ENCODE results near the gene ABHD2. TPM values are rescaled to one million over a fixed set of nuclear protein-coding genes. Genes with fewer than 3 reads are reported as not detected.
A peak's percentile ranks its signal among the peaks of the same experiment; 100 is the strongest.
"Not testable (repeated sequence)": the region's sequence is repeated elsewhere in the genome, so short reads cannot be mapped to it uniquely, and the experiment has no call there.

ABHD2 gene
- total RNA-seq, 1 donor from 2014 or later = 68.2 TPM

DNA sequence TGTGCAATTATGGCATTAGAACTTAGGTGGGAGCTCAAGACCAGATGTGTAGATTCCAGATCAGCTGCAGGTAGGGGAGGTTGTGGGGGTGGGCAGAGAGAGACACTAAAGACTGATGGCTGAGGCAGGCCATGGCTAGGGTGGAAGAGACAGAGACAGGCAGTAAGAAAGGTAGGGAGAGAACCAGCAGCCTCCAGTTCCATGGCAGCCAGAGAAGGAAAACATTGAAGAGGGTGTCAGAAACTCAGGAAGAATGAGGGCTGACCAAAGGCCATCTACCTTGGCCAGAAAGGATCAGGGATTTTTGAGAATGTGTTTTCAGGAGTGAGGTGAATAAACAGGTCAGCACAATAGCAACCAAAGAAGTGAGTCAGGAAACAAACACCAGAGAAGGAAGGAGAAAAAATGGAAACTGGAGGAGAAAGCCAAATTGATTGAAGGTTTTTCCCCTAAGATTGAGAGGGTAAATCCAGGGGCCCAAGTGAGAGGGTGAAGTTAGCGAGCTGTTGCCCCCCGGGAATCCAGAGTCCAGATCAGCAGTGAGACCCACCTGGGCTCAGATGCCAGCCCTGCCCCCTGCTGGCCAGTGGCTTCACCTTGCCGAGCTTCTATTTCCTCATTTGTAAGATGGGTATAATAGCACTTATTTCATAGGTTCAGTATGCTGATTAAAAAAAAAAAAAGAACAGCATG lies 41.0 kb downstream of the ABHD2 start:
- intact Hi-C loops (cut with micrococcal nuclease) = no loop called here

DNA sequence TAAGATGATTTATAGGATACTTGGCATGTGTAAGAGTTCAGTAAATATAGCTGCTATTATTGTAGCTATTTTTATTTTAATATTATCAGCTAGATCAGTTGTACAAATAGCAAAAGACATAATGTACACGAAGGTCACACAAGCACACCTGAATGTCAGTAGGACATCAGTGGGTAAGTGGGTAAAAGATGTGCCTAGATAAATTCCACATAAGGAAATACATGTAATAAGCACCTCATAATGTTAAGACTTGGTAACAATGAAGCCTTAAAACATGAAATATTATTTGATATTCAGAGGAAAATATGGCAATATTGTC lies 41.5 kb downstream of the ABHD2 start:
- Histone ChIP-seq H3K9me3 (replicated peaks) (no peaks in the 10 kb centered on the region), H3K4me3 (no peak overlapping the region), H3K27ac (replicated peaks) (peak overlapping the region; percentile 86), H3K36me3 (peaks cover 32% of the 10 kb centered on the region), H3K4me1 (peaks cover 97% of the 10 kb centered on the region), H3K27me3 (ENCODE audit: low read depth) (no peaks in the 10 kb centered on the region)
- intact Hi-C loops (cut with micrococcal nuclease) = no loop called here
- DNase-seq = no peak
- TF ChIP-seq, protein P1, sequence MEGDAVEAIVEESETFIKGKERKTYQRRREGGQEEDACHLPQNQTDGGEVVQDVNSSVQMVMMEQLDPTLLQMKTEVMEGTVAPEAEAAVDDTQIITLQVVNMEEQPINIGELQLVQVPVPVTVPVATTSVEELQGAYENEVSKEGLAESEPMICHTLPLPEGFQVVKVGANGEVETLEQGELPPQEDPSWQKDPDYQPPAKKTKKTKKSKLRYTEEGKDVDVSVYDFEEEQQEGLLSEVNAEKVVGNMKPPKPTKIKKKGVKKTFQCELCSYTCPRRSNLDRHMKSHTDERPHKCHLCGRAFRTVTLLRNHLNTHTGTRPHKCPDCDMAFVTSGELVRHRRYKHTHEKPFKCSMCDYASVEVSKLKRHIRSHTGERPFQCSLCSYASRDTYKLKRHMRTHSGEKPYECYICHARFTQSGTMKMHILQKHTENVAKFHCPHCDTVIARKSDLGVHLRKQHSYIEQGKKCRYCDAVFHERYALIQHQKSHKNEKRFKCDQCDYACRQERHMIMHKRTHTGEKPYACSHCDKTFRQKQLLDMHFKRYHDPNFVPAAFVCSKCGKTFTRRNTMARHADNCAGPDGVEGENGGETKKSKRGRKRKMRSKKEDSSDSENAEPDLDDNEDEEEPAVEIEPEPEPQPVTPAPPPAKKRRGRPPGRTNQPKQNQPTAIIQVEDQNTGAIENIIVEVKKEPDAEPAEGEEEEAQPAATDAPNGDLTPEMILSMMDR (IDR thresholded peaks at IDR 0.05; ENCODE audit: borderline replicate concordance) = no peak

More for the DNA sequence above, 41.0 kb downstream of the ABHD2 start:
- Histone ChIP-seq H3K36me3 (peaks cover 32% of the 10 kb centered on the region), H3K9me3 (replicated peaks) (no peaks in the 10 kb centered on the region), H3K27me3 (ENCODE audit: low read depth) (no peaks in the 10 kb centered on the region), H3K27ac (replicated peaks) (peak overlapping the region; percentile 86), H3K4me3 (no peak overlapping the region), H3K4me1 (peaks cover 95% of the 10 kb centered on the region)
- TF ChIP-seq, protein P1 (IDR thresholded peaks at IDR 0.05; ENCODE audit: borderline replicate concordance) = peak; percentile 69
- no peak for DNase-seq

DNA sequence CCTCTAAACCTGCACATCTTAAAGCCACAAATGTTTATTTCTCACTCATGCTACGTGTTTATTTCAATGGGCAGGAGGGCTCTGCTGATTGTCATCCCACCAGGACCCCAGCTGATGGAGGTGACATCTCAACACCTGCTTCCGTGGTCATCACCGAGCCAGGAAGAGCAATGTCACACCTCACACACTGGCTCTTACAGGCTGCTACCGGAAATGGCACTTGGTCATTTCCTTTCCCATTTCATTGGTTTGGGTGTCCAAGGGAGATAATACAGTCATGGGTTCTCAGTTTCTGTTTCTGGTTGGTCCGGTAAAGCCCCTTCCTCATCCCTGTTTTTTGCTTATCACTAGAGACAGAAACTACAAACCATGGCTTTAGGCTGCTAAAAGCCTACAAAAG lies 41.9 kb downstream of the ABHD2 start:
- Histone ChIP-seq H3K9me3 (replicated peaks) (no peaks in the 10 kb centered on the region), H3K27ac (replicated peaks) (peak overlapping the region; percentile 86), H3K27me3 (ENCODE audit: low read depth) (no peaks in the 10 kb centered on the region), H3K4me3 (no peak overlapping the region), H3K4me1 (peaks cover 97% of the 10 kb centered on the region), H3K36me3 (peaks cover 28% of the 10 kb centered on the region)
- TF ChIP-seq, protein P1 (IDR thresholded peaks at IDR 0.05; ENCODE audit: borderline replicate concordance) = no peak
- DNase-seq = no peak
- intact Hi-C loops (cut with micrococcal nuclease) = no loop called here

DNA sequence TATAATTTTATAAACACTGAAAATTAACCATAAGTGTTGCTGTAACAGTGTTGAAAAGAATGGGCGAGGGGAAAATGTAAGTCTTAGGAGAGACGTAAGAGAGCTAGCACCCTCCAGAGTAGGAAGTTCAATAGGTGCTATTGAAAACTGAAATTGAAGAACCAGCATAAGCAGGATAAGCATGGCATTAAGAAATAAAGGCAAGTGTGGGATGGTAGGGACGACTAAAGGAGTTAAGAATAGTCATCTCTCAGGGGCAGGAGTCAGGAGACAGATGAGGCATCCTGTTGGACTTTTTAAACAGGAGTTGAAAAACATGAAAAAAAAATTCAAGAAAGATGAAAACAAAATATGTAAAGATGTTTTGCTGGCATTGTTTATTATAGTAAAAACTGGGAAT lies 43.5 kb downstream of the ABHD2 start:
- no peaks in the 10 kb centered on the region for H3K9me3 ChIP-seq (replicated peaks)
- H3K27me3 ChIP-seq (ENCODE audit: low read depth) = no peaks in the 10 kb centered on the region
- peak overlapping the region; percentile 86 for H3K27ac ChIP-seq (replicated peaks)
- TF ChIP-seq, protein P1 (IDR thresholded peaks at IDR 0.05; ENCODE audit: borderline replicate concordance) = no peak
- H3K4me1 ChIP-seq = peaks cover 97% of the 10 kb centered on the region
- no peak for DNase-seq
- H3K4me3 ChIP-seq = no peak overlapping the region
- intact Hi-C loops (cut with micrococcal nuclease) = no loop called here
- peaks cover 17% of the 10 kb centered on the region for H3K36me3 ChIP-seq

DNA sequence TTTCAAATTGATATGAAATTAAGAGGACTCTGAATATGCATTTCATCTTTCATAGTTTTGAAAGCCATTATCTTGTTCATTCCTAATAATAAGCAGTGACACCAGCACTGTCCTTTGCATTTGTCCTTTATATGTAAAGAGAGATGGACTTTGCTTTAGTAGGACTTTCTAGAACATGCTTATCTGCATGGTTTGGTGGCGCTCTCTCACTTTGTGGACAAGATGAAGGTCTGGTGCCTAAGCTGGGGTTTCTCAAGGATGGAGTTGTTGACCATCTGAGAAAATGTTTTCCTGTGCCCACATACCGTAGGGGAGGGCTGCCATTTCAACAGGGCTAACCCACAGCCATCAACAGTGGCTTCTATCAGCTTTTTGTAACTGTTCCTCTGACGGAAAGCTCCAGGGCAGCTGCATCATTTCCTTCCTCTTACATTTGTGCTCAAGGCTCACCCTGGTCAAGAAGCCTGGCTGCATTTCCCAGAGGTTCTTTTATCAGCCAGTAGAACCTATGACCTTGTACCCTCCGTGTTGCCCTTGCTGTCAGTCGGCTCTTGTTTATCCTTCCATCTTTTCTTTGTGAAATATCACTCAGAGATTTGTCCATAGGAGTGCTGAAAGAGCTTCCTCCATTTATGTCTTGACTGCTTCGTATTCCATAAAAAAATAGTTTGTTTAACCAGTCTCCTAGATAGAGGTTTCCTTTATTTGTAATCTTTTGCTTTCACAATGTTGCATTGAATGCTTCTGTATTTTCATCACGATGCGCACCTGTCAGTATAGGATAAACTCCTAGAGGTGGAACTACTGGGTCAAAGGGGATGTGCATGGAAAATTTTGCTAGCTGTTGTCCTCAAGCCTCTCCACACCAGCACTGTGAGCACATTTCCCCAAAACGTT lies 44.6 kb downstream of the ABHD2 start:
- DNase-seq = no peak
- Histone ChIP-seq H3K27me3 (ENCODE audit: low read depth) (no peaks in the 10 kb centered on the region), H3K27ac (replicated peaks) (peak overlapping the region; percentile 86), H3K36me3 (peaks cover 17% of the 10 kb centered on the region), H3K4me3 (no peak overlapping the region), H3K4me1 (peaks cover 98% of the 10 kb centered on the region), H3K9me3 (replicated peaks) (no peaks in the 10 kb centered on the region)
- intact Hi-C loops (cut with micrococcal nuclease) = no loop called here
- TF ChIP-seq, protein P1 (IDR thresholded peaks at IDR 0.05; ENCODE audit: borderline replicate concordance) = no peak

DNA sequence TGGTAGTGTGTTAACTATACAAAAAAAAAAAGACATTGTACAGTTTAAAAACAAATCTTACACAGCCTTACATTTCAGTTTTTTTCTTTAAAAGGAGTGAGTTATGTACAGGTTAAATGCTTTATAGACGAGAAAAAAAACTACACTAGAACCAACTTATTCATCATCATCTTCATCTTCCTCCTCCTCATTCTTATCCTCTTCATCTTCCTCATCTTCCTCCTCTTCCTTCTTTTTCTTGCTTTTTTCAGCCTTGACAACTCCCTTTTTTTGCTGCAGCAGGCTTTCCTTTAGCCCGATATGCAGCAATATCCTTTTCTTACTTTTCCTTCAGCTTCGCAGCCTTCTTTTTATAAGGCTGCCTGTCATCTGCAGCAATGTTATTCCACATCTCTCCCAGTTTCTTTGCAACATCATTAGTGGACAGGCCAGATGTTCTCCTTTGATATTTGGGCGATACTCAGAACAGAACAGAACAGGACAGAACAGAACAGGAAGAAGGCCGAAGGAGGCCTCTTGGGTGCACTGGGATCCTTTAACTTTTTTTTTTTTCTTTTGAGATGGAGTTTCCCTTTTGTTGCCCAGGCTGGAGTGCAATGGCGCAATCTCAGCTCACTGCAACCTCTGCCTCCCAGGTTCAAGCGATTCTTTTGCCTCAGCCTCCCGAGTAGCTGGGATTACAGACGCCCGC lies 47.3 kb downstream of the ABHD2 start:
- Histone ChIP-seq H3K27ac (replicated peaks) (peak overlapping the region; percentile 86), H3K4me1 (peaks cover 99% of the 10 kb centered on the region)
- H3K4me3 ChIP-seq; intact Hi-C loops (cut with micrococcal nuclease); DNase-seq; H3K27me3 ChIP-seq (ENCODE audit: low read depth); H3K9me3 ChIP-seq (replicated peaks); H3K36me3 ChIP-seq: not testable (repeated sequence)

Measured in left ventricle myocardium inferior (tissue), 1 donor.